Measurements from ENCODE around the gene PPP2R2C. TPM values are rescaled to one million over a fixed set of nuclear protein-coding genes. Genes with fewer than 3 reads are reported as not detected.

The PPP2R2C gene
- total and polyA plus RNA-seq, 9 of the 15 experiments (the other 6 are each of a cell fraction or from before 2014, with no cell fraction given): 0.04 to 0.06 TPM; not detected in 7

GRCh38 chr4:6422866-6423265 lies 49.5 kb downstream of the PPP2R2C start:
- Histone ChIP-seq H3K4me1 (replicated peaks in 1 of 2; ENCODE audit: control insufficient read depth in 2 of 2, insufficient read depth in 2 of 2, low read length in 2 of 2) (peaks cover 0 to 4% of the 10 kb centered on the region in 2 experiments; a peak in 3 of 5 replicates), H3K9me3 (replicated peaks; ENCODE audit: control insufficient read depth, insufficient read depth, low read depth, low read length) (no peaks in the 10 kb centered on the region), H3K4me2 (ENCODE audit: insufficient read depth, low read length) (no peak overlapping the region), H3K9me1 (ENCODE audit: control insufficient read depth, insufficient read depth, low read length) (no peaks in the 10 kb centered on the region), H3K4me3 (no peak overlapping the region), H3K79me2 (ENCODE audit: control insufficient read depth, insufficient read depth, low read length) (no peaks in the 10 kb centered on the region), H3K27ac (ENCODE audit: extremely low read depth, low read depth, low read length) (no peak overlapping the region), H4K20me1 (replicated peaks; ENCODE audit: control insufficient read depth, insufficient read depth, low read length) (no peaks in the 10 kb centered on the region; the same call in 1 of the 2 replicates), H3K27me3 (ENCODE audit: control insufficient read depth in 2 of 2, insufficient read depth in 2 of 2, low read length in 2 of 2) (peaks cover 3 to 52% of the 10 kb centered on the region in 2 experiments; a peak in 3 of 5 replicates), H3K36me3 (ENCODE audit: control insufficient read depth, insufficient read depth, low read length) (no peaks in the 10 kb centered on the region), H2AFZ (ENCODE audit: low read depth, low read length) (no peak overlapping the region), H3K9ac (ENCODE audit: insufficient read depth in 1 of 2, low read depth in 2 of 2, low read length in 2 of 2) (no peak overlapping the region)
- BruUV-seq (replicated peaks): no TSS peak
- 7% methylated on average over 3 of the region's 3 CpGs for WGBS (ENCODE audit: insufficient coverage, low coverage, missing lambda C conversion rate)
- ChIA-PET POLR2A (no interaction called here), CTCF (ENCODE audit: low intra/inter-chr PET ratio) (no interaction called here)
- in situ Hi-C loops (cut with MboI): no loop called here
- ATAC-seq: no peak
- TF ChIP-seq TCF7L2 (IDR thresholded peaks at IDR 0.05; ENCODE audit: low read depth, low read length) (no peak), SNAPC5 (CRISPR knock-in tag; IDR thresholded peaks at IDR 0.05) (no peak), ESRRA (IDR thresholded peaks at IDR 0.05; ENCODE audit: borderline replicate concordance, low read depth) (no peak), KHSRP (IDR thresholded peaks at IDR 0.05) (no peak), SPI1 (IDR thresholded peaks at IDR 0.05; ENCODE audit: borderline replicate concordance, low read depth, low read length) (no peak), PHF20 (IDR thresholded peaks at IDR 0.05; ENCODE audit: partially characterized antibody) (no peak), ZNF24 (IDR thresholded peaks at IDR 0.05) (no peak), KDM2B (CRISPR knock-in tag; IDR thresholded peaks at IDR 0.05) (no peak), BDP1 (IDR thresholded peaks at IDR 0.05; ENCODE audit: insufficient read depth, insufficient read length) (no peak), KAT7 (CRISPR knock-in tag; IDR thresholded peaks at IDR 0.05; ENCODE audit: borderline replicate concordance) (no peak), CGGBP1 (CRISPR knock-in tag; IDR thresholded peaks at IDR 0.05) (no peak), MAFG (tag; conservative IDR thresholded peaks at IDR 0.05) (no peak), PATZ1 (CRISPR knock-in tag; IDR thresholded peaks at IDR 0.05; ENCODE audit: borderline replicate concordance) (no peak), AFF1 (IDR thresholded peaks at IDR 0.05; ENCODE audit: low read depth in 1 of 2, partially characterized antibody in 2 of 2) (no peak)
- intact Hi-C loops (cut with micrococcal nuclease): no loop called here
- DNase-seq (ENCODE audit: extremely low read depth in 1 of 4, low spot score in 3 of 4): no peak
- FAIRE-seq: no peak
